ENCODE measurements around the gene RBM39. TPM values are rescaled to one million over a fixed set of nuclear protein-coding genes. Genes with fewer than 3 reads are reported as not detected.

Gene RBM39
- total and polyA plus RNA-seq, 2 of the 13 experiments (the other 11 are each of a cell fraction or from before 2014, with no cell fraction given): 788 to 920 TPM

DNA sequence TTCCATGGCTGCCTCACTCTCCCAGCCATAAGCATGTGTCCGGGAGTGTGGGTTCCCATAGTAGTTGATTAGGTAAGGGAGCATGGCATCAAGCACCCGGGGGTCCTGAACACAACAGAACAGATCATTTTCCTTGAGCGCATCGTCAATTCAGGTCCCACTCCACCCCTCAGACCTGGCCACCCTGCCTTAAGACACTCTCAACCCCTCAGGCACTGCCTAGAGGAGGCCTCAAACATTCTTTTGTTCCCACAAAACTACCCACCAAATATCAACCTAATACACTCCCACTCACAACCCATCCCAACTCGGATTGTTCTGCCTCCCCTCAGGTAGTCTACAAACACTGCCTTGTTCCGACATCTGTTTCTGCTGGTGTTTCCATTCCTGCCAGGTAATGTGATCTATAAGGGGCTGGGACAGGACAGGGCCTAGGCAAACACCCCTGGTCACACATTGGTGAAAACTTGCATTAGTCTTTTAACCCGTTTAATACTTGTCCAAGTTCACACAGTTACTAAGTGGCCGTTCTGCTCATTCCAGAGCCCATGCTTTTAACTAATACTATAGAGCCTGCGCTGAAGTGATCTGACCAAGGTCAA is 44.3 kb downstream of the RBM39 start (continued):
- no peak for TF ChIP-seq ZNF83 (CRISPR knock-in tag; IDR thresholded peaks at IDR 0.05; ENCODE audit: borderline replicate concordance)
- TF ChIP-seq ZEB1 (IDR thresholded peaks at IDR 0.05; ENCODE audit: insufficient replicate concordance, low read depth): no peak
- TF ChIP-seq, protein P1, sequence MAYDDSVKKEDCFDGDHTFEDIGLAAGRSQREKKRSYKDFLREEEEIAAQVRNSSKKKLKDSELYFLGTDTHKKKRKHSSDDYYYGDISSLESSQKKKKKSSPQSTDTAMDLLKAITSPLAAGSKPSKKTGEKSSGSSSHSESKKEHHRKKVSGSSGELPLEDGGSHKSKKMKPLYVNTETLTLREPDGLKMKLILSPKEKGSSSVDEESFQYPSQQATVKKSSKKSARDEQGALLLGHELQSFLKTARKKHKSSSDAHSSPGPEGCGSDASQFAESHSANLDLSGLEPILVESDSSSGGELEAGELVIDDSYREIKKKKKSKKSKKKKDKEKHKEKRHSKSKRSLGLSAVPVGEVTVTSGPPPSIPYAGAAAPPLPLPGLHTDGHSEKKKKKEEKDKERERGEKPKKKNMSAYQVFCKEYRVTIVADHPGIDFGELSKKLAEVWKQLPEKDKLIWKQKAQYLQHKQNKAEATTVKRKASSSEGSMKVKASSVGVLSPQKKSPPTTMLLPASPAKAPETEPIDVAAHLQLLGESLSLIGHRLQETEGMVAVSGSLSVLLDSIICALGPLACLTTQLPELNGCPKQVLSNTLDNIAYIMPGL (CRISPR knock-in tag; IDR thresholded peaks at IDR 0.05; ENCODE audit: borderline replicate concordance in 1 of 2, low read depth in 1 of 2): no peak
- TF ChIP-seq, protein P2, sequence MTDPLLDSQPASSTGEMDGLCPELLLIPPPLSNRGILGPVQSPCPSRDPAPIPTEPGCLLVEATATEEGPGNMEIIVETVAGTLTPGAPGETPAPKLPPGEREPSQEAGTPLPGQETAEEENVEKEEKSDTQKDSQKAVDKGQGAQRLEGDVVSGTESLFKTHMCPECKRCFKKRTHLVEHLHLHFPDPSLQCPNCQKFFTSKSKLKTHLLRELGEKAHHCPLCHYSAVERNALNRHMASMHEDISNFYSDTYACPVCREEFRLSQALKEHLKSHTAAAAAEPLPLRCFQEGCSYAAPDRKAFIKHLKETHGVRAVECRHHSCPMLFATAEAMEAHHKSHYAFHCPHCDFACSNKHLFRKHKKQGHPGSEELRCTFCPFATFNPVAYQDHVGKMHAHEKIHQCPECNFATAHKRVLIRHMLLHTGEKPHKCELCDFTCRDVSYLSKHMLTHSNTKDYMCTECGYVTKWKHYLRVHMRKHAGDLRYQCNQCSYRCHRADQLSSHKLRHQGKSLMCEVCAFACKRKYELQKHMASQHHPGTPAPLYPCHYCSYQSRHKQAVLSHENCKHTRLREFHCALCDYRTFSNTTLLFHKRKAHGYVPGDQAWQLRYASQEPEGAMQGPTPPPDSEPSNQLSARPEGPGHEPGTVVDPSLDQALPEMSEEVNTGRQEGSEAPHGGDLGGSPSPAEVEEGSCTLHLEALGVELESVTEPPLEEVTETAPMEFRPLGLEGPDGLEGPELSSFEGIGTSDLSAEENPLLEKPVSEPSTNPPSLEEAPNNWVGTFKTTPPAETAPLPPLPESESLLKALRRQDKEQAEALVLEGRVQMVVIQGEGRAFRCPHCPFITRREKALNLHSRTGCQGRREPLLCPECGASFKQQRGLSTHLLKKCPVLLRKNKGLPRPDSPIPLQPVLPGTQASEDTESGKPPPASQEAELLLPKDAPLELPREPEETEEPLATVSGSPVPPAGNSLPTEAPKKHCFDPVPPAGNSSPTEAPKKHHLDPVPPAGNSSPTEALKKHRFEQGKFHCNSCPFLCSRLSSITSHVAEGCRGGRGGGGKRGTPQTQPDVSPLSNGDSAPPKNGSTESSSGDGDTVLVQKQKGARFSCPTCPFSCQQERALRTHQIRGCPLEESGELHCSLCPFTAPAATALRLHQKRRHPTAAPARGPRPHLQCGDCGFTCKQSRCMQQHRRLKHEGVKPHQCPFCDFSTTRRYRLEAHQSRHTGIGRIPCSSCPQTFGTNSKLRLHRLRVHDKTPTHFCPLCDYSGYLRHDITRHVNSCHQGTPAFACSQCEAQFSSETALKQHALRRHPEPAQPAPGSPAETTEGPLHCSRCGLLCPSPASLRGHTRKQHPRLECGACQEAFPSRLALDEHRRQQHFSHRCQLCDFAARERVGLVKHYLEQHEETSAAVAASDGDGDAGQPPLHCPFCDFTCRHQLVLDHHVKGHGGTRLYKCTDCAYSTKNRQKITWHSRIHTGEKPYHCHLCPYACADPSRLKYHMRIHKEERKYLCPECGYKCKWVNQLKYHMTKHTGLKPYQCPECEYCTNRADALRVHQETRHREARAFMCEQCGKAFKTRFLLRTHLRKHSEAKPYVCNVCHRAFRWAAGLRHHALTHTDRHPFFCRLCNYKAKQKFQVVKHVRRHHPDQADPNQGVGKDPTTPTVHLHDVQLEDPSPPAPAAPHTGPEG (CRISPR knock-in tag; IDR thresholded peaks at IDR 0.05): no peak
- no peak for TF ChIP-seq ATM (IDR thresholded peaks at IDR 0.05; ENCODE audit: borderline replicate concordance)
- no peak for TF ChIP-seq POLR2AphosphoS5 (IDR thresholded peaks at IDR 0.05; ENCODE audit: low read depth, low read length)
- TF ChIP-seq HNRNPK (IDR thresholded peaks at IDR 0.05; ENCODE audit: low read depth, low read length, poor library complexity, severe bottlenecking): no peak
- no peak for TF ChIP-seq SP5 (CRISPR knock-in tag; IDR thresholded peaks at IDR 0.05; ENCODE audit: borderline replicate concordance, low read depth)
- TF ChIP-seq, protein P3, sequence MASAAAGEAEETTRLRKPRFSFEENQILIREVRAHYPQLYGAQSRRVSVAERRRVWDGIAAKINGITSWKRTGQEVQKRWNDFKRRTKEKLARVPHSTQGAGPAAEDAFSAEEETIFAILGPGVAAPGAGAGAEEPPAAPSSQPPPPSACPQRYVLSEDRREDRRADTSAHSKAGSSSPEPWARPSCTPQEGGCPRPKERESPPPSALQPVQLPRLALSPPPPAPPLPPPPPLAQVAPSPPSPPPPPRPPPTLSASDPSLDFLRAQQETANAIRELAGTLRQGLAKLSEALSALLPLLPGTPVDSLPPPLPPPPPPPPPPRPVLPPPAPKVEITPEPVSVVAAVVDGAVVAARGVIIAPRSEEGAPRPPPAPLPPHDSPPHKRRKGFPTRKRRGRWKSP (CRISPR knock-in tag; IDR thresholded peaks at IDR 0.05): no peak
- TF ChIP-seq MAFF (IDR thresholded peaks at IDR 0.05; ENCODE audit: low read depth, low read length): no peak
- TF ChIP-seq HNRNPH1 (optimal IDR thresholded peaks at IDR 0.05; ENCODE audit: low read depth, low read length): no peak
- TF ChIP-seq ZNF180 (CRISPR knock-in tag; IDR thresholded peaks at IDR 0.05; ENCODE audit: borderline replicate concordance, low read depth): no peak
- peak; percentile 52 for TF ChIP-seq YY1 (IDR thresholded peaks at IDR 0.05; ENCODE audit: insufficient read depth, insufficient replicate concordance, low read depth, low read length)
- 0 out of 2 replicates have a peak, but pooled peaks have one; percentile 19 for TF ChIP-seq EED (CRISPR knock-in tag; IDR thresholded peaks at IDR 0.05)
- TF ChIP-seq, protein P4, sequence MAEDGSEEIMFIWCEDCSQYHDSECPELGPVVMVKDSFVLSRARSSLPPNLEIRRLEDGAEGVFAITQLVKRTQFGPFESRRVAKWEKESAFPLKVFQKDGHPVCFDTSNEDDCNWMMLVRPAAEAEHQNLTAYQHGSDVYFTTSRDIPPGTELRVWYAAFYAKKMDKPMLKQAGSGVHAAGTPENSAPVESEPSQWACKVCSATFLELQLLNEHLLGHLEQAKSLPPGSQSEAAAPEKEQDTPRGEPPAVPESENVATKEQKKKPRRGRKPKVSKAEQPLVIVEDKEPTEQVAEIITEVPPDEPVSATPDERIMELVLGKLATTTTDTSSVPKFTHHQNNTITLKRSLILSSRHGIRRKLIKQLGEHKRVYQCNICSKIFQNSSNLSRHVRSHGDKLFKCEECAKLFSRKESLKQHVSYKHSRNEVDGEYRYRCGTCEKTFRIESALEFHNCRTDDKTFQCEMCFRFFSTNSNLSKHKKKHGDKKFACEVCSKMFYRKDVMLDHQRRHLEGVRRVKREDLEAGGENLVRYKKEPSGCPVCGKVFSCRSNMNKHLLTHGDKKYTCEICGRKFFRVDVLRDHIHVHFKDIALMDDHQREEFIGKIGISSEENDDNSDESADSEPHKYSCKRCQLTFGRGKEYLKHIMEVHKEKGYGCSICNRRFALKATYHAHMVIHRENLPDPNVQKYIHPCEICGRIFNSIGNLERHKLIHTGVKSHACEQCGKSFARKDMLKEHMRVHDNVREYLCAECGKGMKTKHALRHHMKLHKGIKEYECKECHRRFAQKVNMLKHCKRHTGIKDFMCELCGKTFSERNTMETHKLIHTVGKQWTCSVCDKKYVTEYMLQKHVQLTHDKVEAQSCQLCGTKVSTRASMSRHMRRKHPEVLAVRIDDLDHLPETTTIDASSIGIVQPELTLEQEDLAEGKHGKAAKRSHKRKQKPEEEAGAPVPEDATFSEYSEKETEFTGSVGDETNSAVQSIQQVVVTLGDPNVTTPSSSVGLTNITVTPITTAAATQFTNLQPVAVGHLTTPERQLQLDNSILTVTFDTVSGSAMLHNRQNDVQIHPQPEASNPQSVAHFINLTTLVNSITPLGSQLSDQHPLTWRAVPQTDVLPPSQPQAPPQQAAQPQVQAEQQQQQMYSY (CRISPR knock-in tag; IDR thresholded peaks at IDR 0.05): no peak
- no peak for TF ChIP-seq ZNF761 (CRISPR knock-in tag; conservative IDR thresholded peaks at IDR 0.05)
- TF ChIP-seq ZNF468 (CRISPR knock-in tag; IDR thresholded peaks at IDR 0.05): no peak
